IMR-90 (cell line): ENCODE measurements around the gene F3. TPM values are rescaled to one million over a fixed set of nuclear protein-coding genes. Genes with fewer than 3 reads are reported as not detected.

ENCODE experiments used
- ATAC-seq: fragments of 200-7000 bp; cut with Tn5 transposase; 2 replicates; pipeline ENCODE4 v1.9.1; 2020; ENCODE audit warnings: low read depth, mild to moderate bottlenecking, moderate library complexity
- BruUV-seq: library from RNA; stranded (reverse); fragments of 400-500 nt; replicated peaks from 2 replicates; lab custom pipeline; 2021; lab: Mats Ljungman, UMichigan
- CTCF ChIA-PET: fragments of 300-600 bp; formaldehyde crosslinking; extraction: SDS; loops from one replicate; lab custom pipeline; 2021; ENCODE audit warnings: antibody characterized with exemption; lab: Yijun Ruan, JAX
- POLR2A ChIA-PET: fragments of 300-600 bp; sonication (Branson Sonifier 250); formaldehyde crosslinking; loops from one replicate; lab custom pipeline; 2022; ENCODE audit warnings: antibody characterized with exemption; ENCODE audit not compliant: unreplicated experiment; lab: Charles Lee
- DNase-seq: peaks from one replicate; pipeline ENCODE4 v3.0.0; 2013
- H2AFZ ChIP-seq: replicated peaks from 2 replicates; pipeline ENCODE3; 2013; ENCODE audit warnings: low read length, mild to moderate bottlenecking; ENCODE audit not compliant: poor library complexity
- H2AK5ac ChIP-seq: 2 replicates; pipeline ENCODE4 v1.6.1; 2013; ENCODE audit warnings: low read depth, low read length, inconsistent platforms
- H2AK9ac ChIP-seq: replicated peaks from 2 replicates; pipeline ENCODE3; 2013; ENCODE audit warnings: mild to moderate bottlenecking, low read depth, low read length, moderate library complexity; ENCODE audit not compliant: poor library complexity
- H2BK120ac ChIP-seq: 2 replicates; pipeline ENCODE4 v1.6.1; 2013; ENCODE audit warnings: low read depth, low read length, inconsistent platforms
- H2BK15ac ChIP-seq: 3 replicates; pipeline ENCODE4 v1.6.1; 2013; ENCODE audit warnings: low read depth, low read length, inconsistent platforms
- H2BK20ac ChIP-seq: 2 replicates; pipeline ENCODE4 v1.6.1; 2013; ENCODE audit warnings: low read depth, mild to moderate bottlenecking, inconsistent platforms, low read length, moderate library complexity
- H2BK5ac ChIP-seq: 2 replicates; pipeline ENCODE4 v1.6.1; 2013; ENCODE audit warnings: mild to moderate bottlenecking, low read depth, low read length, inconsistent platforms; ENCODE audit not compliant: poor library complexity, severe bottlenecking
- H3K14ac ChIP-seq: replicated peaks from 2 replicates; pipeline ENCODE4 v1.6.1; 2013; ENCODE audit warnings: low read depth, low read length, inconsistent platforms
- H3K18ac ChIP-seq: 2 replicates; pipeline ENCODE4 v1.6.1; 2013; ENCODE audit warnings: low read depth, low read length, control low read depth
- H3K23ac ChIP-seq: 2 replicates; pipeline ENCODE4 v1.6.1; 2013; ENCODE audit warnings: low read depth, low read length, inconsistent platforms
- H3K27ac ChIP-seq: 2 replicates; pipeline ENCODE4 v1.5.1; 2013; ENCODE audit warnings: mild to moderate bottlenecking, control low read depth, low read length; ENCODE audit not compliant: insufficient read depth
- H3K27me3 ChIP-seq: 2 replicates; pipeline ENCODE4 v1.6.1; 2013; ENCODE audit warnings: low read length; ENCODE audit not compliant: control insufficient read depth, insufficient read depth
- H3K36me3 ChIP-seq: 2 replicates; pipeline ENCODE4 v1.6.1; 2013; ENCODE audit warnings: low read length, mixed read lengths; ENCODE audit not compliant: control insufficient read depth, insufficient read depth
- H3K4ac ChIP-seq: 2 replicates; pipeline ENCODE4 v1.6.1; 2013; ENCODE audit warnings: low read depth, low read length, inconsistent platforms
- H3K4me1 ChIP-seq: 2 replicates; pipeline ENCODE4 v1.6.1; 2013; ENCODE audit warnings: low read length, mixed read lengths; ENCODE audit not compliant: control insufficient read depth, insufficient read depth
- H3K4me2 ChIP-seq: 2 replicates; pipeline ENCODE4 v1.6.1; 2013; ENCODE audit warnings: low read depth, mild to moderate bottlenecking, control low read depth, low read length, moderate library complexity
- H3K4me3 ChIP-seq: 2 replicates; pipeline ENCODE4 v1.5.1; 2013; ENCODE audit warnings: low read depth, mild to moderate bottlenecking, control low read depth, low read length, moderate library complexity; ENCODE audit not compliant: insufficient read depth
- H3K56ac ChIP-seq: 2 replicates; pipeline ENCODE4 v1.6.1; 2013; ENCODE audit warnings: low read length, inconsistent platforms; ENCODE audit not compliant: insufficient read depth; ENCODE audit errors: extremely low read depth
- H3K79me1 ChIP-seq, 2 experiments: 2 replicates each; pipeline ENCODE4 v1.6.1; 2013; ENCODE audit warnings: low read length in 2 of 2, inconsistent platforms in 1 of 2, low read depth in 1 of 2
- H3K9ac ChIP-seq: 2 replicates; pipeline ENCODE4 v1.6.1; 2013; ENCODE audit warnings: low read depth, low read length, control low read depth
- H3K9me1 ChIP-seq: 2 replicates; pipeline ENCODE4 v1.6.1; 2013; ENCODE audit warnings: low read length, inconsistent platforms; ENCODE audit not compliant: insufficient read depth
- H3K9me3 ChIP-seq: 2 replicates; pipeline ENCODE4 v1.6.1; 2013; ENCODE audit warnings: low read length; ENCODE audit not compliant: control insufficient read depth, insufficient read depth
- H4K20me1 ChIP-seq: 2 replicates; pipeline ENCODE4 v1.6.1; 2013; ENCODE audit warnings: low read length, inconsistent platforms; ENCODE audit not compliant: insufficient read depth
- H4K5ac ChIP-seq: 2 replicates; pipeline ENCODE4 v1.6.1; 2013; ENCODE audit warnings: mild to moderate bottlenecking, low read depth, low read length, control low read depth
- H4K8ac ChIP-seq, 2 experiments: 2 replicates each; pipeline ENCODE4 v1.6.1; 2013; ENCODE audit warnings: low read depth in 2 of 2, low read length in 2 of 2, control low read depth in 1 of 2, inconsistent platforms in 1 of 2
- H4K91ac ChIP-seq: 2 replicates; pipeline ENCODE4 v1.6.1; 2013; ENCODE audit warnings: low read depth, low read length, inconsistent platforms; ENCODE audit not compliant: insufficient read depth
- BHLHE40 ChIP-seq: fragments of 150-350 bp; IDR thresholded peaks from 2 replicates; pipeline ENCODE4 v1.6.1; 2016; ENCODE audit warnings: mild to moderate bottlenecking, low read depth, low read length
- CHD1 ChIP-seq: IDR thresholded peaks from 2 replicates; pipeline ENCODE4 v1.6.1; 2012; ENCODE audit warnings: low read depth, low read length, improper control_type of control experiment
- CTCF ChIP-seq: conservative IDR thresholded peaks from 2 replicates; pipeline ENCODE4 v1.5.1; 2012; ENCODE audit warnings: mild to moderate bottlenecking, low read depth, low read length, improper control_type of control experiment
- POLR2A ChIP-seq: IDR thresholded peaks from 2 replicates; pipeline ENCODE4 v1.6.1; 2012; ENCODE audit warnings: mild to moderate bottlenecking, low read depth, low read length
- RAD21 ChIP-seq: IDR thresholded peaks from 2 replicates; pipeline ENCODE4 v1.6.1; 2012; ENCODE audit warnings: low read length, improper control_type of control experiment
- RCOR1 ChIP-seq: IDR thresholded peaks from 2 replicates; pipeline ENCODE4 v1.6.1; 2012; ENCODE audit warnings: mild to moderate bottlenecking, low read length, improper control_type of control experiment; ENCODE audit not compliant: insufficient replicate concordance
- SMC3 ChIP-seq: fragments of 150-350 bp; IDR thresholded peaks from 2 replicates; pipeline ENCODE4 v1.6.1; 2016; ENCODE audit warnings: low read depth, mild to moderate bottlenecking, antibody characterized with exemption, low read length, moderate library complexity
- WGBS, 2 experiments: methylation state at CpG; one replicate each; pipeline versions ENCODE4 v1.1.5 to v1.1.7; 2013; ENCODE audit warnings: missing lambda C conversion rate in 2 of 2; ENCODE audit not compliant: insufficient read length in 1 of 2; ENCODE audit errors: extremely low coverage in 2 of 2; 5-methylcytosine and 5-hydroxymethylcytosine counted together
- dilution Hi-C: fragments of 300-500 bp; cut with HindIII; formaldehyde crosslinking; loops from one replicate; pipeline ENCODE4 v1.14.3; 2018; ENCODE audit warnings: low sequenced_read_pairs; ENCODE audit not compliant: unreplicated experiment
- in situ Hi-C: fragments of 300-500 bp; cut with MboI; formaldehyde crosslinking; loops from 3 replicates; pipeline ENCODE4 v1.14.3; 2019; ENCODE audit warnings: low sequenced_read_pairs, inconsistent platforms, mixed read lengths
- intact Hi-C: fragments of 100-400 bp; cut with micrococcal nuclease; formaldehyde crosslinking; loops from 2 replicates; pipeline ENCODE4 v1.10.0; 2022
- polyA plus RNA-seq, 3 experiments: library from polyadenylated mRNA; depleted of rRNA; stranded (reverse); fragments of >200 nt; gene quantifications; 2 replicates each; pipeline ENCODE4 v1.2.3, GENCODE V29; 2012; ENCODE audit warnings: low replicate concordance in 1 of 3
- total RNA-seq: library from RNA; depleted of rRNA; stranded (reverse); fragments of >200 nt; gene quantifications from 2 replicates; pipeline ENCODE4 v1.2.3, GENCODE V29; 2012

Gene F3
- total and polyA plus RNA-seq, 2 of the 4 experiments (the other 2 are of a cell fraction), result 75.6 to 126 TPM

- no peak overlapping the region for H2AFZ ChIP-seq
- H3K4me2 ChIP-seq, result peak overlapping the region; percentile 79
- DNase-seq (no peak), ATAC-seq (no peak)
- H3K4ac ChIP-seq, result peak overlapping the region; percentile 82
- no peak for TF ChIP-seq RCOR1
- TF ChIP-seq CHD1, result peak; percentile 68; the same call in 1 of the 2 replicates
- TF ChIP-seq RAD21, result no peak
- TF ChIP-seq SMC3, result peak; percentile 27; the same call in 1 of the 2 replicates
- TF ChIP-seq POLR2A, result peak; percentile 74; the same call in 1 of the 2 replicates
- TF ChIP-seq CTCF, result 0 out of 2 replicates have a peak, but pooled peaks have one; percentile 18
- no peak for TF ChIP-seq BHLHE40
- peak overlapping the region; percentile 10; the same call in 1 of the 3 replicates for H2BK15ac ChIP-seq
- peaks cover 78% of the 10 kb centered on the region for H4K20me1 ChIP-seq
- intact Hi-C loops, result no loop called here
- no peaks in the 10 kb centered on the region for H3K27me3 ChIP-seq
- peak overlapping the region; percentile 45 for H3K27ac ChIP-seq
- dilution Hi-C loops, result loop anchor here (25.0 kb wide), 1 partner anchor 249 kb away; no protein-coding TSS in a partner anchor
- in situ Hi-C loops, result no loop called here
- 60% methylated on average over 1 of the region's 6 CpGs; no CpG with 5 or more reads in 1 of the 2 experiments for WGBS, 2 experiments
- peaks cover 54% of the 10 kb centered on the region for H3K36me3 ChIP-seq
- H3K79me1 ChIP-seq, result peaks cover 22 to 68% of the 10 kb centered on the region in 2 experiments
- peak overlapping the region; percentile 3; the same call in 1 of the 2 replicates for H4K5ac ChIP-seq
- H3K9me3 ChIP-seq, result no peaks in the 10 kb centered on the region
- peak overlapping the region; percentile 57 for H2BK120ac ChIP-seq
- H2BK20ac ChIP-seq, result peak overlapping the region; percentile 29; the same call in 1 of the 2 replicates
- no peak overlapping the region for H2AK9ac ChIP-seq
- H3K9me1 ChIP-seq, result peaks cover 11% of the 10 kb centered on the region; the same call in 1 of the 2 replicates
- H3K56ac ChIP-seq, result peak overlapping the region; percentile 53; the same call in 1 of the 2 replicates
- H3K9ac ChIP-seq, result peak overlapping the region; percentile 97
- H2AK5ac ChIP-seq, result peak overlapping the region; percentile 30; the same call in 1 of the 2 replicates
- H4K91ac ChIP-seq, result peak overlapping the region; percentile 63
- H3K4me1 ChIP-seq, result peaks cover 6% of the 10 kb centered on the region
- POLR2A ChIA-PET, result interaction anchor here (1.2 to 2.5 kb wide), 3 partner anchors 42 to 266 kb away, joined by 3 to 10 read pairs (median 4); no protein-coding TSS in a partner anchor
- BruUV-seq, result no TSS peak
- peak overlapping the region; percentile 3 to 74; a peak in 2 of 4 replicates for H4K8ac ChIP-seq
- H2BK5ac ChIP-seq, result peak overlapping the region; percentile 80
- H3K4me3 ChIP-seq, result peak overlapping the region; percentile 92
- peak overlapping the region; percentile 93 for H3K23ac ChIP-seq
- H3K14ac ChIP-seq, result peak overlapping the region; percentile 88
- CTCF ChIA-PET, result interaction anchor here (0.6 kb wide), 1 partner anchor 503 kb away, joined by 4 read pairs; no protein-coding TSS in a partner anchor
- peak overlapping the region; percentile 10 for H3K18ac ChIP-seq
These were observed 3.2 kb downstream of the F3 start for GRCh38 chr1:94538243-94538827.
